SIG-M5 treated with dmso at 0.1 percent for 504 hours (cell line): ENCODE measurements around the gene ZMYND11.

ENCODE experiments used
- DNase-seq: peaks from one replicate; lab custom pipeline; 2025; ENCODE audit not compliant: unreplicated experiment; lab: John Stamatoyannopoulos, UW

ZMYND11 gene

GRCh38 chr10:135132-135600, at the start of gene ZMYND11:
TSS of gene ZMYND11 (plus strand) at chr10:135455. CDS start at chr10:180013, 44,558 bp downstream.
- DNase-seq: peak; percentile 17

GRCh38 chr10:86031-86430, 49.2 kb upstream of the ZMYND11 start:
- DNase-seq: no peak

- no peak for DNase-seq
These were observed 47.8 kb upstream of the ZMYND11 start for GRCh38 chr10:87177-88080.

GRCh38 chr10:88253-88652, 47.0 kb upstream of the ZMYND11 start:
- no peak for DNase-seq

GRCh38 chr10:89248-89647, 46.0 kb upstream of the ZMYND11 start:
- no peak for DNase-seq

- no peak for DNase-seq
These were observed 45.1 kb upstream of the ZMYND11 start for GRCh38 chr10:90161-90560.

- no peak for DNase-seq
These were observed 43.9 kb upstream of the ZMYND11 start for GRCh38 chr10:91313-91712.

- DNase-seq: no peak
These were observed 43.1 kb upstream of the ZMYND11 start for GRCh38 chr10:92153-92552.

- peak; percentile 26 for DNase-seq
These were observed 42.4 kb upstream of the ZMYND11 start for GRCh38 chr10:92846-93245.

GRCh38 chr10:94613-95012, 40.6 kb upstream of the ZMYND11 start:
- DNase-seq: no peak

- no peak for DNase-seq
These were observed 39.7 kb upstream of the ZMYND11 start for GRCh38 chr10:95356-96115.

- DNase-seq: no peak
These were observed 38.8 kb upstream of the ZMYND11 start for GRCh38 chr10:96466-96865.

GRCh38 chr10:104416-104815, 30.8 kb upstream of the ZMYND11 start:
- DNase-seq: no peak

GRCh38 chr10:104862-105565, 30.2 kb upstream of the ZMYND11 start:
- no peak for DNase-seq

- no peak for DNase-seq
These were observed 29.4 kb upstream of the ZMYND11 start for GRCh38 chr10:105806-106205.

- no peak for DNase-seq
These were observed 28.5 kb upstream of the ZMYND11 start for GRCh38 chr10:106740-107139.

GRCh38 chr10:112246-112645, 23.0 kb upstream of the ZMYND11 start:
- DNase-seq: peak; percentile 13

- DNase-seq: no peak
These were observed 10.4 kb upstream of the ZMYND11 start for GRCh38 chr10:124874-125273.

GRCh38 chr10:127612-128432, 7.4 kb upstream of the ZMYND11 start:
- peak; percentile 86 for DNase-seq

- no peak for DNase-seq
These were observed 5.4 kb upstream of the ZMYND11 start for GRCh38 chr10:129810-130209.
